Activated T-helper 17 cell treated with anti-CD3 and anti-CD28 coated beads, Interleukin-2, amount 50 U/mL, for 72 hours (primary cell): ENCODE measurements around the gene RAB13. TPM values are rescaled to one million over a fixed set of nuclear protein-coding genes. Genes with fewer than 3 reads are reported as not detected.
A peak's percentile ranks its signal among the peaks of the same experiment; 100 is the strongest.

Experiments
- ATAC-seq: fragments of 150-1000 bp; cut with Tn5 transposase; replicated peaks from 2 replicates; pipeline ENCODE4 v1.10.0; 2021; ENCODE audit warnings: mild to moderate bottlenecking, moderate library complexity
- H3K27ac Mint-ChIP-seq: one replicate; pipeline ENCODE4 v1.8.0; 2022; ENCODE audit warnings: mixed read lengths
- H3K27me3 Mint-ChIP-seq: one replicate; pipeline ENCODE4 v1.8.0; 2022; ENCODE audit warnings: mixed read lengths
- H3K36me3 Mint-ChIP-seq: one replicate; pipeline ENCODE4 v1.8.0; 2022; ENCODE audit warnings: low read depth, mild to moderate bottlenecking, mixed read lengths
- H3K4me1 Mint-ChIP-seq: one replicate; pipeline ENCODE4 v1.8.0; 2022; ENCODE audit warnings: mixed read lengths
- H3K4me3 Mint-ChIP-seq: one replicate; pipeline ENCODE4 v1.8.0; 2022; ENCODE audit warnings: mild to moderate bottlenecking, mixed read lengths
- H3K9me3 Mint-ChIP-seq: one replicate; pipeline ENCODE4 v1.8.0; 2022; ENCODE audit warnings: mixed read lengths
- total RNA-seq, 2 donors: library from RNA; stranded (reverse); gene quantifications; one replicate each; pipeline ENCODE4 v1.2.3, GENCODE V29; 2022

RAB13 gene
- total RNA-seq, 2 donors from 2014 or later = 0.66 to 0.91 TPM

- Mint-ChIP-seq H3K4me1 (peaks cover 31% of the 10 kb centered on the region), H3K9me3 (no peaks in the 10 kb centered on the region), H3K36me3 (peaks cover 92% of the 10 kb centered on the region), H3K4me3 (peak overlapping the region; percentile 99), H3K27ac (peak overlapping the region; percentile 90), H3K27me3 (no peaks in the 10 kb centered on the region)
- no peak for ATAC-seq
Observed at GRCh38 chr1:153956997-153957715, 29.0 kb downstream of the RAB13 start.

- Mint-ChIP-seq H3K27me3 (no peaks in the 10 kb centered on the region), H3K4me3 (peak overlapping the region; percentile 99), H3K27ac (no peak overlapping the region), H3K36me3 (peaks cover 92% of the 10 kb centered on the region), H3K9me3 (no peaks in the 10 kb centered on the region), H3K4me1 (peaks cover 31% of the 10 kb centered on the region)
- no peak for ATAC-seq
Observed at GRCh38 chr1:153954826-153955225, 31.3 kb downstream of the RAB13 start.

GRCh38 chr1:153953859-153954365 is 32.2 kb downstream of the RAB13 start:
- Mint-ChIP-seq H3K36me3 (peaks cover 88% of the 10 kb centered on the region), H3K4me3 (peak overlapping the region; percentile 99), H3K27me3 (no peaks in the 10 kb centered on the region), H3K9me3 (no peaks in the 10 kb centered on the region), H3K27ac (peak overlapping the region; percentile 73), H3K4me1 (peaks cover 31% of the 10 kb centered on the region)
- no peak for ATAC-seq

- Mint-ChIP-seq H3K27me3 (no peaks in the 10 kb centered on the region), H3K36me3 (peaks cover 87% of the 10 kb centered on the region), H3K4me1 (peaks cover 26% of the 10 kb centered on the region), H3K9me3 (no peaks in the 10 kb centered on the region), H3K4me3 (no peak overlapping the region), H3K27ac (peak overlapping the region; percentile 63)
- no peak for ATAC-seq
Observed at GRCh38 chr1:153951801-153952200, 34.3 kb downstream of the RAB13 start.

GRCh38 chr1:153951183-153951582 is 35.0 kb downstream of the RAB13 start:
- no peak for ATAC-seq
- peaks cover 23% of the 10 kb centered on the region for H3K4me1 Mint-ChIP-seq
- peaks cover 84% of the 10 kb centered on the region for H3K36me3 Mint-ChIP-seq
- H3K27ac Mint-ChIP-seq = peak overlapping the region; percentile 85
- H3K4me3 Mint-ChIP-seq = no peak overlapping the region
- no peaks in the 10 kb centered on the region for H3K9me3 Mint-ChIP-seq
- H3K27me3 Mint-ChIP-seq = no peaks in the 10 kb centered on the region

- peak; percentile 71 for ATAC-seq
- Mint-ChIP-seq H3K27me3 (no peaks in the 10 kb centered on the region), H3K27ac (peak within 1 kb of the TSS; percentile 96), H3K4me3 (peak within 1 kb of the TSS; percentile 90), H3K4me1 (peaks cover 30% of the 10 kb centered on the region), H3K36me3 (peaks cover 86% of the 10 kb centered on the region), H3K9me3 (no peaks in the 10 kb centered on the region)
Observed at GRCh38 chr1:153946622-153947241, 39.4 kb downstream of the RAB13 start, which contains the start of gene DENND4B. DENND4B (minus strand) TSS chr1:153946718; CDS start chr1:153944374, 2,344 bp downstream.

- Mint-ChIP-seq H3K4me1 (peaks cover 28% of the 10 kb centered on the region), H3K4me3 (peak overlapping the region; percentile 90), H3K27me3 (no peaks in the 10 kb centered on the region), H3K36me3 (peaks cover 84% of the 10 kb centered on the region), H3K27ac (peak overlapping the region; percentile 96), H3K9me3 (no peaks in the 10 kb centered on the region)
- ATAC-seq = peak; percentile 75
Observed at GRCh38 chr1:153945795-153946621, 40.1 kb downstream of the RAB13 start.

- Mint-ChIP-seq H3K27ac (peak overlapping the region; percentile 96), H3K36me3 (peaks cover 83% of the 10 kb centered on the region), H3K4me1 (peaks cover 28% of the 10 kb centered on the region), H3K9me3 (no peaks in the 10 kb centered on the region), H3K27me3 (no peaks in the 10 kb centered on the region), H3K4me3 (peak overlapping the region; percentile 90)
- ATAC-seq = peak; percentile 68
Observed at GRCh38 chr1:153945131-153945794, 40.9 kb downstream of the RAB13 start.

- Mint-ChIP-seq H3K4me1 (peaks cover 29% of the 10 kb centered on the region), H3K36me3 (peaks cover 83% of the 10 kb centered on the region), H3K27me3 (no peaks in the 10 kb centered on the region), H3K9me3 (no peaks in the 10 kb centered on the region), H3K4me3 (peak overlapping the region; percentile 90), H3K27ac (peak overlapping the region; percentile 96)
- peak; percentile 3 for ATAC-seq
Observed at GRCh38 chr1:153944827-153945117, 41.4 kb downstream of the RAB13 start.

- Mint-ChIP-seq H3K4me3 (peak overlapping the region; percentile 90), H3K36me3 (peaks cover 87% of the 10 kb centered on the region), H3K27ac (peak overlapping the region; percentile 96), H3K9me3 (no peaks in the 10 kb centered on the region), H3K4me1 (peaks cover 29% of the 10 kb centered on the region), H3K27me3 (no peaks in the 10 kb centered on the region)
- ATAC-seq = no peak
Observed at GRCh38 chr1:153944005-153944826, 41.9 kb downstream of the RAB13 start.

- Mint-ChIP-seq H3K36me3 (peaks cover 87% of the 10 kb centered on the region), H3K9me3 (no peaks in the 10 kb centered on the region), H3K4me3 (no peak overlapping the region), H3K27me3 (no peaks in the 10 kb centered on the region), H3K4me1 (peaks cover 29% of the 10 kb centered on the region), H3K27ac (peak overlapping the region; percentile 96)
- no peak for ATAC-seq
Observed at GRCh38 chr1:153942766-153943549, 43.2 kb downstream of the RAB13 start.

- Mint-ChIP-seq H3K4me3 (no peak overlapping the region), H3K36me3 (peaks cover 88% of the 10 kb centered on the region), H3K4me1 (peaks cover 26% of the 10 kb centered on the region), H3K9me3 (no peaks in the 10 kb centered on the region), H3K27me3 (no peaks in the 10 kb centered on the region), H3K27ac (peak overlapping the region; percentile 96)
- ATAC-seq = no peak
Observed at GRCh38 chr1:153941826-153942725, 44.1 kb downstream of the RAB13 start.
